Superior temporal gyrus (tissue), 1 donor: ENCODE data around the gene RAB40B.

ENCODE experiments used
- DNase-seq: peaks from one replicate; pipeline ENCODE4 v3.0.0-alpha.2; 2016; ENCODE audit errors: extremely low spot score

The RAB40B gene

GRCh38 chr17:82716203-82717010 is 17.9 kb upstream of the RAB40B start, which contains the start of gene FN3KRP:
Gene FN3KRP, plus strand, starts transcription at chr17:82716706. Its CDS starts 50 bp downstream, at chr17:82716756.
- DNase-seq: peak; percentile 83

GRCh38 chr17:82713071-82713723 is 14.7 kb upstream of the RAB40B start:
- no peak for DNase-seq

- DNase-seq: no peak
These were observed 12.2 kb upstream of the RAB40B start for GRCh38 chr17:82710499-82711232.

GRCh38 chr17:82709676-82710498 is 11.4 kb upstream of the RAB40B start:
- no peak for DNase-seq

- no peak for DNase-seq
These were observed 10.7 kb upstream of the RAB40B start for GRCh38 chr17:82709024-82709675.

GRCh38 chr17:82705756-82706155 is 7.3 kb upstream of the RAB40B start:
- DNase-seq: no peak

GRCh38 chr17:82704886-82705285 is 6.4 kb upstream of the RAB40B start:
- no peak for DNase-seq

- DNase-seq: no peak
These were observed 5.7 kb upstream of the RAB40B start for GRCh38 chr17:82703935-82704865.

- no peak for DNase-seq
These were observed 4.7 kb upstream of the RAB40B start for GRCh38 chr17:82703036-82703745.

GRCh38 chr17:82702231-82702927 is 3.9 kb upstream of the RAB40B start:
- peak; percentile 71 for DNase-seq

- no peak for DNase-seq
These were observed 1.1 kb upstream of the RAB40B start for GRCh38 chr17:82699551-82699950.

- no peak for DNase-seq
These were observed 510 bp upstream of the RAB40B start for GRCh38 chr17:82698974-82699442.

- DNase-seq: no peak
These were observed 762 bp downstream of the RAB40B start for GRCh38 chr17:82697808-82698064.

- DNase-seq: no peak
These were observed 1.3 kb downstream of the RAB40B start for GRCh38 chr17:82696916-82697807.

GRCh38 chr17:82696259-82696658 is 2.2 kb downstream of the RAB40B start:
- no peak for DNase-seq

GRCh38 chr17:82694647-82695046 is 3.9 kb downstream of the RAB40B start:
- no peak for DNase-seq

- no peak for DNase-seq
These were observed 5.2 kb downstream of the RAB40B start for GRCh38 chr17:82693168-82693867.
